Colon (tissue), 2 donors: ENCODE measurements around the gene ZNF432.
"Not testable (repeated sequence)": the region's sequence is repeated elsewhere in the genome, so short reads cannot be mapped to it uniquely, and the experiment has no call there.

Experiments
- FAIRE-seq: peaks from 2 replicates; lab custom pipeline; 2012; peaks lifted over from hg19 to GRCh38; lab: Jason Lieb, UNC
- donor health status: control.
- donor health status: control.

The ZNF432 gene

DNA sequence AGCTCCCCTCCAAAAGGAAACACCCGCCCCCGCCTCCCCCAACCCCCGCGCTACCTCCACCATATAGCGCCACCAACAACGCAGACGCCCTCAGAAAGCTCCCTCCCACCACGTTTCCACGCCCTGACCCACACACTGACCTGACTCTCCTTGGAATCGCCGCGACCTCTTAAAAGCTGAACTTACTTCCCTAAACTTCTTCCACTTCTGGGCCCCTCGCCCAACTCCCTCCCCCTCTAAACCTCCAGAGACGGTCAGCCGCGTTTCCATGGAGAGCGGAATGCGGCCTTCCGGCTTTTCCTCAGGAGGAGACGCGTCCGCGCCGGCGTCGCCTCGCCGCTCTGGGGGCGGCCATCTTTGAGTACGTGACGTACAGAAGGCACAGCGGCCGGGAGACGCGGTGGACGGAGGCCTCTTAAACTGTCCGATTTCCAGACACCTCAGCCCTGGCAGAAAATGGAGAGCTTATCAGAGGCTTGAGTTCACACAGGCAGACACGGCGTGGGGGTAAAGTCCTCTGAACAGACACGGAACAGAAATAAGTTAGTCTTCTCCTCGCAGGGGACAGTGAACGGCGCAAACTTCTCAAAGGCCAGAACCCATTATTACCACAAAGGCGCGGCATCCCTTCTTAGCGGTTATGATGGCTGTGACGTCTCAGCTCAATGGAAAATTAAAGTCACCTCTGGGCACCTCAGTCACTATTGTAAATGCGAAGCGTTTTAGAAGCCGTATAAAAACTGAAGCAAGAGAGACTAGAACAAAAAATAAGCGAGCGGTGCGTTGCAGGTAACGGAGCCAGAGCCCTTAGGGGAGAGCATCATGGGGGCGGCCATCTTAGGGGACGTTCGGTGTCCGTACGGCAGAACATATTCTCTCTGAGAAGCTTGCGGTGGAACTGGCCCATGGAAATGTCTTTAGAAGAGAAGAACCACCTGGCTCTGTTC, at the start of gene ZNF432:
ZNF432 (minus strand) TSS at position 284 of the 947 bp plus-strand sequence. CDS start 1,970 bp downstream, outside the sequence.
- no peak for FAIRE-seq

- not testable (repeated sequence) for FAIRE-seq
These were observed 47.8 kb upstream of the ZNF432 start for GRCh38 chr19:52096416-52096815.

- no peak for FAIRE-seq
These were observed 46.8 kb upstream of the ZNF432 start, which contains the start of gene ZNF841 for GRCh38 chr19:52095172-52096014. Gene ZNF841 (minus strand): TSS chr19:52095765. CDS start chr19:52084801, 10,964 bp downstream.

DNA sequence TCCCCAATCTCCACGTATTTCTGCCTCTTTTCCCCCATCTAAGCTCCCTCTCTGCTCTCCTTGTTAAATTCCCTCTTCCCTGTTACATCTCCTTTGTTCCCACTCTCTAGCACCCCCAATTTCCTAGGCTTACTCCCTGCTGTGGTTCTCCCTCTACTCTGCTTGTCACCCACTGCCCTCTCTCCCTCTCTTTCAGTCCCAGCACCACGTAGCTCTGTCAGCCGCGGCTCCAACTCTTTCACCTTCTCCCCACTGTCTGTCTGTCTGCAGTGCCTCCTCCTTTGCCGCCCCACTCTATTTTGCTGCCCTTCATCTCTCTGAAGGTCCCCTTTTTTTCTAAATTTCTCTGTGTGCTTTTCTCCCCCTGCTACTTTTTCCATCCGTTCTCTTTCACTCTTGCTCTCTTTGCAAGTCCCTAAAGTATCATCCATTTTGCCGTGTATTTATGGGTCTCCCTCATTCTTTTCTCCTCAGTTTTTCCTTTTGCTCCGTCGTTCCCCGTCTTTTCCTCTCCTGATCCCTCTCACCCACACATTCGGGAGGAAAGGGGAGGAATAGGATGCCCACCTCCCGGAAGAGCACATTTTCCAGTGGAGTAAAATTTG, 46.0 kb upstream of the ZNF432 start:
- no peak for FAIRE-seq

DNA sequence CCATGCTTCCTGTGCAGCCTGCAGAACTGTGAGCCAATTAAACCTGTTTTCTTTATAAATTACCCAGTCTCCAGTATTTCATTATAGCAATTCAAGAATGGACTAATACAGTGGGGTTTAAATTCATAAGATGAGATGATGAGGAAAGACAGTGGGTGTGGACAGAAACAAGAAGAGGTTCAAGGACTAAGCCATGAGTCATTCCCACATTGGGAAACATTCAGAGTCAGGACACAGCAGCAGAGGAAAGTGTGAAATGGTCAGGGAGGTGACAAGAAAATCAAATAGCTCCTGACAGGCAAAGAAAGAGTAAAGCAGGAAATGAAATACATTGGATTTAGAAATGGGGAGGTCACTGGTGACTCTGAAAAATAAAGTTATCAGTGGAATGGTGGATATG, 37.8 kb upstream of the ZNF432 start:
- FAIRE-seq, result no peak

GRCh38 chr19:52070496-52070895, 21.9 kb upstream of the ZNF432 start:
- FAIRE-seq, result no peak

DNA sequence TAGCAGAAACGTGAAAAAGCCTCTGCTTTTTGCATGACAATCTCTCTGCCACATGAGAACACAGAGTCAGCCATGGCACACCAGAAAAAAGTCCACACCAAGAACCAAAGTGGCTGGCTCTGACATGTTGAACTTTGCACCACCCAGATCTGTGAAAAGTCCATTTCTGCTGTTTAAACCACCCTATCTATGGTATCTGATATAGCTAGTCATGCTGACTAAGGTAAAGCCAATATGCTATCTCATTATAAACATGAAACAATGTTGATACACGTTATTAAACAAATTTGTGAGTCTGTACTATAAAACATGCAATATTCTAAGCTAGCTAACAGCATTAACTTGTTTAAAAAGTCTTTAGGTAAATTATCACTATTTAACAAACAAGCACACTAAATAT, 21.0 kb upstream of the ZNF432 start:
- no peak for FAIRE-seq

DNA sequence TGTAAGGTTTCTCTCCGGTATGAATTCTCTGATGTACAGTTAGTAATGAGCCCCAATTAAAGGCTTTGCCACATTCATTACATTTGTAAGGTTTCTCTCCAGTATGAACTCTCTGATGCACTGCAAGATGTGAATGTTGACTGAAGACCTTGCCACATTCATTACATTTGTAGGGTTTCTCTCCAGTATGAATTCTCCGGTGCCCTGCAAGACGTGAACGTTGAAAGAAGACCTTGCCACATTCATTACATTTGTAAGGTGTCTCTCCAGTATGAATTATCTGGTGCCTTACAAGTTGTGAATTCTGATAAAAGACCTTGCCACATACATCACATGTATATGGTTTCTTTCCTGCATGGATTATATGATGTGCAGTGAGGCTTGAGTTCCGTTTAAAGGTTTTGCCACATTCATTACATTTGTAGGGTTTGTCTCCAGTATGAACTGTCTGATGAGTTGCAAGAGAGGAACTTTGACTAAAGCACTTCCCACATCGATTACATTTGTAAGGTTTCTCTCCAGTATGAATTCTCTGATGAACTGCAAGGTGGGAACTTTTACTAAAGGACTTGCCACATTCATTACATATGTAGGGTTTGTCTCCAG, 17.7 kb upstream of the ZNF432 start:
- no peak for FAIRE-seq

GRCh38 chr19:52065399-52065798, 16.8 kb upstream of the ZNF432 start:
- FAIRE-seq, result no peak

GRCh38 chr19:52056480-52056879, 7.8 kb upstream of the ZNF432 start:
- not testable (repeated sequence) for FAIRE-seq

DNA sequence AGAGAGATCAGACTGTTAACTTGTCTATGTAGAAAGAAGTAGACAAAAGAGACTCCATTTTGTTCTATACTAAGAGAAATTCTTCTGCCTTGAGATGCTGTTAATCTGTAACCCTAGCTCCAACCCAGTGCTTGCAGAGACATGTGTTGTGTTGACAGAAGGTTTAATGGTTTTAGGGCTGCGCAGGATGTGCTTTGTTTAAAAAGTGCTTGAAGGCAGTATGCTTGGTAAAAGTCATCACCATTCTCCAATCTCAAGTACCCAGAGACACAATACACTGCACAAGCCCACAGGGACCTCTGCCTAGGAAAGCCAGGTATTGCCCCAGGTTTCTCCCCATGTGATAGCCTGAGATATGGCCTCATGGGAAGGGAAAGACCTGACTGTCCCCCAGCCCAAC, 3.1 kb upstream of the ZNF432 start:
- FAIRE-seq, result not testable (repeated sequence)

- no peak for FAIRE-seq
These were observed 9.5 kb downstream of the ZNF432 start for GRCh38 chr19:52039169-52039568.

- no peak for FAIRE-seq
These were observed 14.4 kb downstream of the ZNF432 start for GRCh38 chr19:52034051-52034728.

- no peak for FAIRE-seq
These were observed 19.9 kb downstream of the ZNF432 start for GRCh38 chr19:52028780-52029123.

- FAIRE-seq, result no peak
These were observed 20.4 kb downstream of the ZNF432 start, which contains the start of gene ZNF614 for GRCh38 chr19:52028027-52028779. Gene ZNF614 (minus strand): TSS chr19:52028379. CDS start chr19:52025745, 2,634 bp downstream.

DNA sequence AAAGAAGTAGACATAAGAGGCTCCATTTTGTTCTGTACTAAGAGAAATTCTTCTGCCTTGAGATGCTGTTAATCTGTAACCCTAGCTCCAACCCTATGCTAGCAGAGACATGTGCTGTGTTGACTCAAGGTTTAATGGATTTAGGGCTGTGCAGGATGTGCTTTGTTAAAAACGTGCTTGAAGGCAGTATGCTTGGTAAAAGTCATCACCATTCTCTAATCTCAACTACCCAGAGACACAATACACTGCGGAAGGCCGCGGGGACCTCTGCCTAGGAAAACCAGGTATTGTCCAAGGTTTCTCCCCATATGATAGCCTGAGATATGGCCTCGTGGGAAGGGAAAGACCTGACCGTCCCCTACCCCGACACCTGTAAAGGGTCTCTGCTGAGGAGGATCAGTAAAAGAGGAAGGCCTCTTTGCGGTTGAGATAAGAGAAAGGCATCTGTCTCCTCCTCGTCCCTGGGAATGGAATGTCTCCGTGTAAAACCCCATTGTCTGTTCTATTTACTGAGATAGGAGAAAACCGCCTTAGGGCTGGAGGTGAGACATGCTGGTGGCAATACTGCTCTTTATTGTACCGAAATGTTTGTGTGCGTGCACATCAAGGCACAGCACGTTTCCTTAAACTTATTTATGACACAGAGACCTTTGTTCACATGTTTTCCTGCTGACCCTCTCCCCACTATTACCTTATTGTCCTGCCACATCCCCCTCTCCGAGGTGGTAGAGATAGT, 22.2 kb downstream of the ZNF432 start:
- not testable (repeated sequence) for FAIRE-seq

GRCh38 chr19:52024478-52024877, 24.2 kb downstream of the ZNF432 start:
- not testable (repeated sequence) for FAIRE-seq

- FAIRE-seq, result no peak
These were observed 26.4 kb downstream of the ZNF432 start for GRCh38 chr19:52022193-52022592.

- no peak for FAIRE-seq
These were observed 28.1 kb downstream of the ZNF432 start for GRCh38 chr19:52020506-52020905.

DNA sequence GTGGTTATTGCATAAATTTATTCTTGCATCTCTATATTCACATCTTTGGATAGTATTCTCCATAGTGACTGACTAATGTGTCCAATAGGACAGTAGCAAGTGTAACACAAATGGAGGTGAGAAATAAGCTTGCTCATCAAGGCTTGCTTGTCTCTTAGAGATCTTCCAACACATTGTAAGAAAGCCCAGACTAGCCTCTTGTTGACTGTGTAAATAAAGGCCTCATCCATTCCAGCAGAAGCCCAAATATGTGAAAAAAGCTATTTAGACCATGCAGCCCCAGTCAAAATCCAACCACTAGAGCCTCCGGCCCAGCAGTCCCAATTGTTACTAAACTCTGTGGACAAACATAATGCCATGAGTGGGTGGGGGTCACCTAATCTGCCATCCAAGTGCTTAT, 38.0 kb downstream of the ZNF432 start:
- no peak for FAIRE-seq
